HepG2 (cell line): ENCODE data around the gene APBB2. TPM values are rescaled to one million over a fixed set of nuclear protein-coding genes. Genes with fewer than 3 reads are reported as not detected.

Experiments
- BHLHE40 ChIP-seq: IDR thresholded peaks from 2 replicates; pipeline ENCODE4 v1.6.1; 2011; ENCODE audit warnings: low read length, improper control_type of control experiment
- FIP1L1 ChIP-seq: fragments of 200-400 bp; formaldehyde crosslinking; IDR thresholded peaks from 2 replicates; pipeline ENCODE4 v1.6.1; 2018; ENCODE audit warnings: low read depth, mild to moderate bottlenecking, low read length, moderate library complexity, borderline replicate concordance; ENCODE audit not compliant: insufficient read depth
- HOXD1 ChIP-seq: sonication (generic); formaldehyde crosslinking; IDR thresholded peaks from 2 replicates; pipeline ENCODE4 v1.5.0; 2020; ENCODE audit warnings: missing genetic modification reagents
- IKZF1 ChIP-seq: fragments of 450-650 bp; IDR thresholded peaks from 2 replicates; pipeline ENCODE4 v1.7.1; 2016
- JARID2 ChIP-seq: sonication (generic); formaldehyde crosslinking; IDR thresholded peaks from 2 replicates; pipeline ENCODE4 v1.8.1; 2023; ENCODE audit warnings: missing genetic modification reagents, inconsistent platforms; ENCODE audit not compliant: insufficient replicate concordance
- RBM39 ChIP-seq: fragments of 200-400 bp; formaldehyde crosslinking; IDR thresholded peaks from one replicate; pipeline ENCODE4 v1.6.1; 2018; ENCODE audit warnings: antibody characterized with exemption, mild to moderate bottlenecking, low read depth, low read length; ENCODE audit not compliant: poor library complexity, severe bottlenecking
- RERE ChIP-seq: IDR thresholded peaks from 2 replicates; pipeline ENCODE4 v1.6.1; 2016; ENCODE audit warnings: low read depth, missing genetic modification reagents, missing compliant biosample characterization
- SOX13 ChIP-seq, 3 experiments: fragments of 450-650 bp in 1 of 3; sonication (generic) in 1 of 3; formaldehyde crosslinking in 1 of 3; IDR thresholded peaks in 2 of 3; conservative IDR thresholded peaks in 1 of 3; 2 replicates each; pipeline versions ENCODE4 v1.5.0 to v1.6.1; 2016 to 2020; ENCODE audit warnings: antibody characterized with exemption in 1 of 3, mild to moderate bottlenecking in 1 of 3, missing compliant biosample characterization in 1 of 3, missing genetic modification reagents in 1 of 3, moderate library complexity in 1 of 3
- SOX5 ChIP-seq: IDR thresholded peaks from 2 replicates; pipeline ENCODE4 v1.6.1; 2016; ENCODE audit warnings: borderline replicate concordance
- TFDP2 ChIP-seq: sonication (generic); formaldehyde crosslinking; IDR thresholded peaks from 2 replicates; pipeline ENCODE4 v1.4.0; 2020; ENCODE audit warnings: missing genetic modification reagents
- THAP11 ChIP-seq: IDR thresholded peaks from 2 replicates; pipeline ENCODE4 v1.6.1; 2016; ENCODE audit warnings: missing biosample characterization, missing genetic modification reagents
- XRCC5 ChIP-seq: fragments of 200-400 bp; formaldehyde crosslinking; optimal IDR thresholded peaks from 2 replicates; pipeline ENCODE3; 2017; ENCODE audit warnings: mild to moderate bottlenecking, low read length
- YY1 ChIP-seq: IDR thresholded peaks from 2 replicates; pipeline ENCODE4 v1.6.1; 2011; ENCODE audit warnings: low read length, low read depth, moderate library complexity, mild to moderate bottlenecking; ENCODE audit not compliant: insufficient read depth, insufficient replicate concordance
- ZNF24 ChIP-seq: fragments of 450-650 bp; IDR thresholded peaks from 2 replicates; pipeline ENCODE4 v1.6.1; 2017; ENCODE audit warnings: antibody characterized with exemption, mild to moderate bottlenecking
- ZNF274 ChIP-seq: sonication (generic); formaldehyde crosslinking; IDR thresholded peaks from 2 replicates; pipeline ENCODE4 v1.5.1; 2020; ENCODE audit warnings: mild to moderate bottlenecking, missing genetic modification reagents
- ZNF282 ChIP-seq: fragments of 450-650 bp; IDR thresholded peaks from 2 replicates; pipeline ENCODE4 v1.6.1; 2018; ENCODE audit not compliant: partially characterized antibody
- ZNF296 ChIP-seq: sonication (generic); formaldehyde crosslinking; conservative IDR thresholded peaks from 2 replicates; pipeline ENCODE4 v1.5.0; 2020; ENCODE audit warnings: mild to moderate bottlenecking, missing genetic modification reagents
- polyA plus RNA-seq, 8 experiments: library from polyadenylated mRNA; depleted of rRNA in 3 of 8; stranded (reverse) in 7 of 8; unstranded in 1 of 8; fragments of >200 nt; fragmentation: Illumina TruSeq in 4 of 8; extraction: Trizol in 4 of 8; gene quantifications; 2 replicates each; pipeline versions ENCODE4 v1.2.1 to v1.2.3, GENCODE V29; 2011 to 2016; ENCODE audit warnings: low read depth in 4 of 8, missing spikeins in 1 of 8, mixed read lengths in 1 of 8; ENCODE audit not compliant: insufficient read depth in 1 of 8
- total RNA-seq, 5 experiments: library from RNA; depleted of rRNA; stranded (reverse); fragments of >200 nt; fragmentation: Illumina TruSeq; extraction: Trizol; gene quantifications; 2 replicates each; pipeline ENCODE4 v1.2.3, GENCODE V29; 2016; ENCODE audit warnings: low read depth in 1 of 5
- TF ChIP-seq, protein P1 (sequence below): sonication (generic); formaldehyde crosslinking; IDR thresholded peaks from 2 replicates; pipeline ENCODE4 v1.5.1; 2020; ENCODE audit warnings: mild to moderate bottlenecking, missing genetic modification reagents

The APBB2 gene
- total and polyA plus RNA-seq, 2 of the 13 experiments (the other 11 are each of a cell fraction or from before 2014, with no cell fraction given) = 11.7 to 17.0 TPM

- TF ChIP-seq ZNF274 (CRISPR knock-in tag) (peak; percentile 63), SOX5 (CRISPR knock-in tag) (no peak; the same call in 1 of the 2 replicates), FIP1L1 (no peak), ZNF282 (no peak), RBM39 (peak; percentile 62), RERE (CRISPR knock-in tag) (0 out of 2 replicates have a peak, but pooled peaks have one; percentile 33), HOXD1 (CRISPR knock-in tag) (no peak), THAP11 (CRISPR knock-in tag) (peak; percentile 79), ZNF296 (CRISPR knock-in tag) (no peak), BHLHE40 (peak; percentile 24; the same call in 1 of the 2 replicates), IKZF1 (no peak), XRCC5 (peak; percentile 93), YY1 (peak; percentile 75), SOX13 (IDR thresholded peaks at IDR 0.05) (no peak), SOX13 (CRISPR knock-in tag; conservative IDR thresholded peaks at IDR 0.05 in 1 of 2, IDR thresholded peaks at IDR 0.05 in 1 of 2) (no peak), ZNF24 (no peak), TFDP2 (CRISPR knock-in tag) (peak; percentile 87), JARID2 (CRISPR knock-in tag) (no peak)
- TF ChIP-seq, protein P1, sequence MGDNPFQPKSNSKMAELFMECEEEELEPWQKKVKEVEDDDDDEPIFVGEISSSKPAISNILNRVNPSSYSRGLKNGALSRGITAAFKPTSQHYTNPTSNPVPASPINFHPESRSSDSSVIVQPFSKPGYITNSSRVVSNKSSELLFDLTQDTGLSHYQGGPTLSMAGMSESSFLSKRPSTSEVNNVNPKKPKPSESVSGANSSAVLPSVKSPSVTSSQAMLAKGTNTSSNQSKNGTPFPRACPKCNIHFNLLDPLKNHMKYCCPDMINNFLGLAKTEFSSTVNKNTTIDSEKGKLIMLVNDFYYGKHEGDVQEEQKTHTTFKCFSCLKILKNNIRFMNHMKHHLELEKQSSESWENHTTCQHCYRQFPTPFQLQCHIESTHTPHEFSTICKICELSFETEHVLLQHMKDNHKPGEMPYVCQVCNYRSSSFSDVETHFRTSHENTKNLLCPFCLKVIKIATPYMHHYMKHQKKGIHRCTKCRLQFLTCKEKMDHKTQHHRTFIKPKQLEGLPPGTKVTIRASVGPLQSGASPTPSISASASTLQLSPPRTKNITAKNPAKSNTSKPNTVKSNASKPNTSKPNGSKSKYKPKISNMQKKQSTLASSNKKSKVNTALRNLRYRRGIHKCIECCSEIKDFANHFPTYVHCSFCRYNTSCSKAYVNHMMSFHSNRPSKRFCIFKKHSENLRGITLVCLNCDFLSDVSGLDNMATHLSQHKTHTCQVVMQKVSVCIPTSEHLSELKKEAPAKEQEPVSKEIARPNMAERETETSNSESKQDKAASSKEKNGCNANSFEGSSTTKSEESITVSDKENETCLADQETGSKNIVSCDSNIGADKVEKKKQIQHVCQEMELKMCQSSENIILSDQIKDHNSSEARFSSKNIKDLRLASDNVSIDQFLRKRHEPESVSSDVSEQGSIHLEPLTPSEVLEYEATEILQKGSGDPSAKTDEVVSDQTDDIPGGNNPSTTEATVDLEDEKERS (CRISPR knock-in tag) = peak; percentile 86; the same call in 1 of the 2 replicates
Observed at GRCh38 chr4:41214136-41214824, at the start of gene APBB2 (continued).
